Forelimb muscle (tissue), 1 donor: ENCODE results near the gene FAM114A1. TPM values are rescaled to one million over a fixed set of nuclear protein-coding genes. Genes with fewer than 3 reads are reported as not detected.

Experiments used
- DNase-seq: peaks from one replicate; pipeline ENCODE4 v3.0.0-alpha.2; 2013; ENCODE audit warnings: low read depth
- polyA plus RNA-seq: library from polyadenylated mRNA; unstranded; fragments of 120-200 nt; gene quantifications from one replicate; pipeline ENCODE4 v1.2.1, GENCODE V29; 2013; ENCODE audit not compliant: insufficient read length

The FAM114A1 gene
- 50.2 TPM for polyA plus RNA-seq

GRCh38 chr4:38867478-38868058, at the start of gene FAM114A1:
FAM114A1 (plus strand) TSS chr4:38867806; CDS start chr4:38878079, 10,273 bp downstream.
- no peak for DNase-seq

GRCh38 chr4:38818441-38818976, 49.1 kb upstream of the FAM114A1 start:
- DNase-seq = no peak

GRCh38 chr4:38819569-38819968, 48.0 kb upstream of the FAM114A1 start:
- no peak for DNase-seq

GRCh38 chr4:38820329-38821061, 47.1 kb upstream of the FAM114A1 start:
- DNase-seq = no peak

GRCh38 chr4:38821739-38822138, 45.9 kb upstream of the FAM114A1 start:
- no peak for DNase-seq

GRCh38 chr4:38822748-38823303, 44.8 kb upstream of the FAM114A1 start:
- no peak for DNase-seq

GRCh38 chr4:38823766-38824165, 43.8 kb upstream of the FAM114A1 start:
- DNase-seq = no peak

GRCh38 chr4:38829237-38829636, 38.4 kb upstream of the FAM114A1 start:
- no peak for DNase-seq

GRCh38 chr4:38831653-38832052, 36.0 kb upstream of the FAM114A1 start:
- no peak for DNase-seq

GRCh38 chr4:38832206-38832605, 35.4 kb upstream of the FAM114A1 start:
- no peak for DNase-seq

- DNase-seq = no peak
Observed at GRCh38 chr4:38832624-38833528, 34.7 kb upstream of the FAM114A1 start.

GRCh38 chr4:38834570-38834969, 33.0 kb upstream of the FAM114A1 start:
- DNase-seq = no peak

- no peak for DNase-seq
Observed at GRCh38 chr4:38837334-38837733, 30.3 kb upstream of the FAM114A1 start.

GRCh38 chr4:38837849-38838248, 29.8 kb upstream of the FAM114A1 start:
- no peak for DNase-seq

- DNase-seq = no peak
Observed at GRCh38 chr4:38842994-38843393, 24.6 kb upstream of the FAM114A1 start.

GRCh38 chr4:38846015-38846414, 21.6 kb upstream of the FAM114A1 start:
- no peak for DNase-seq

GRCh38 chr4:38855466-38855865, 12.1 kb upstream of the FAM114A1 start:
- DNase-seq = no peak

GRCh38 chr4:38856046-38856445, 11.6 kb upstream of the FAM114A1 start:
- no peak for DNase-seq

GRCh38 chr4:38856524-38857337, 10.9 kb upstream of the FAM114A1 start, which contains the start of gene TLR6:
TLR6 (minus strand) TSS chr4:38856817; CDS start chr4:38829473, 27,344 bp downstream.
- DNase-seq = no peak

- DNase-seq = no peak
Observed at GRCh38 chr4:38857354-38858096, 10.1 kb upstream of the FAM114A1 start.
